IPS-20b (cell line): ENCODE results near the gene CACHD1.

Experiments used
- H3K27ac ChIP-seq: one replicate; pipeline ENCODE4 v1.5.1; 2013; ENCODE audit warnings: low read length
- H3K27me3 ChIP-seq: 2 replicates; pipeline ENCODE4 v1.6.1; 2013; ENCODE audit warnings: mild to moderate bottlenecking, low read length, inconsistent platforms; ENCODE audit not compliant: insufficient read depth
- H3K36me3 ChIP-seq: 2 replicates; pipeline ENCODE4 v1.6.1; 2013; ENCODE audit warnings: low read depth, mild to moderate bottlenecking, inconsistent platforms, low read length, moderate library complexity; ENCODE audit not compliant: insufficient read depth
- H3K4me1 ChIP-seq: 2 replicates; pipeline ENCODE4 v1.6.1; 2013; ENCODE audit warnings: mild to moderate bottlenecking, control low read depth, inconsistent platforms, low read length, moderate library complexity; ENCODE audit not compliant: insufficient read depth
- H3K4me3 ChIP-seq: 2 replicates; pipeline ENCODE4 v1.5.1; 2013; ENCODE audit warnings: mild to moderate bottlenecking, low read length, inconsistent platforms
- H3K9ac ChIP-seq: 2 replicates; pipeline ENCODE4 v1.6.1; 2013; ENCODE audit warnings: low read depth, mild to moderate bottlenecking, inconsistent platforms, low read length, moderate library complexity
- H3K9me3 ChIP-seq: 2 replicates; pipeline ENCODE4 v1.6.1; 2013; ENCODE audit warnings: mild to moderate bottlenecking, low read depth, low read length, inconsistent platforms; ENCODE audit not compliant: insufficient read depth

Gene CACHD1

GRCh38 chr1:64651841-64652240 is 181.9 kb downstream of the CACHD1 start:
- no peaks in the 10 kb centered on the region for H3K4me1 ChIP-seq
- no peaks in the 10 kb centered on the region for H3K27me3 ChIP-seq
- no peak overlapping the region for H3K27ac ChIP-seq
- H3K9ac ChIP-seq: no peak overlapping the region
- H3K9me3 ChIP-seq: no peaks in the 10 kb centered on the region
- H3K4me3 ChIP-seq: no peak overlapping the region
- peaks cover 96% of the 10 kb centered on the region for H3K36me3 ChIP-seq

GRCh38 chr1:64653466-64653865 is 183.5 kb downstream of the CACHD1 start:
- H3K4me1 ChIP-seq: no peaks in the 10 kb centered on the region
- no peak overlapping the region for H3K4me3 ChIP-seq
- H3K27me3 ChIP-seq: no peaks in the 10 kb centered on the region
- no peak overlapping the region for H3K9ac ChIP-seq
- H3K36me3 ChIP-seq: peaks cover 96% of the 10 kb centered on the region
- H3K9me3 ChIP-seq: no peaks in the 10 kb centered on the region
- no peak overlapping the region for H3K27ac ChIP-seq

DNA sequence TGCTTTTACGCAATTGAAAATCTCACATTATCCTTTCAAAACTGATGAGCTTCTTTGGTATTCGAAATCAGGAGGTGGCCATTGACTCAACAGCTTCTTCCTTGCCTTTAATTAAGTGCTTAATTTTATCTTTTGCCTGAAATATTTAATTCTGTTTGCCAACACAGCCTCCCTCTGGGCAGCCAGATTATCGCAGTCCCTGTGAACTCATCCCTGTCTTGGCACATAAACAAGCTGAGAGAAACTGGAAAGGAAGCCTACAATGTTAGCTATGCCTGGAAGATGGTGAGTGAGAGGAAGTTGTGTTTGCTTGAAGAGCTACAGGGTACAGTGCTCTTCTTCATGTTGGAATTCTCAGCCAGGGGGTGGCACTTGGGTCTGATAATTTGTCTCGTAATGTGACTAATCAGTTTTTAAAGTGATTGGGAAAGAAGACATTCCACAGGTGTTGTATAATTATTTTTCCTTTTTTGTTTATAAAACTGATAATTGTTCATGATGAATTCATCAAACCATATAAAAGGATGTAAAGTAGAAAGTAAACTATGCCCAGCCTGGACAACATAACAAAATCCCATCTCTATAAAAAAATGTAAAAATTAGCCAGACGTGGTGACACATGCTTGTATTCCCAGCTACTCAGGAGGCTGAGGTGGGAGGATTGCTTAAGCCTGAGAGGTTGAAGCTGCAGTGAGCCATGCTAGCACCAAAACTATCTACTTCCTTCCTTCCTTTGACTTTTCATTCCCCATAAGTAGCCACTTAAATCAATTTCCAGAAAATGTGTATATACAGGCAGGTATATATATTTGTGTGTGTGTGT is 184.8 kb downstream of the CACHD1 start:
- Histone ChIP-seq H3K27ac (no peak overlapping the region), H3K9me3 (no peaks in the 10 kb centered on the region), H3K4me3 (no peak overlapping the region), H3K4me1 (no peaks in the 10 kb centered on the region), H3K27me3 (no peaks in the 10 kb centered on the region), H3K9ac (no peak overlapping the region), H3K36me3 (peaks cover 96% of the 10 kb centered on the region)

DNA sequence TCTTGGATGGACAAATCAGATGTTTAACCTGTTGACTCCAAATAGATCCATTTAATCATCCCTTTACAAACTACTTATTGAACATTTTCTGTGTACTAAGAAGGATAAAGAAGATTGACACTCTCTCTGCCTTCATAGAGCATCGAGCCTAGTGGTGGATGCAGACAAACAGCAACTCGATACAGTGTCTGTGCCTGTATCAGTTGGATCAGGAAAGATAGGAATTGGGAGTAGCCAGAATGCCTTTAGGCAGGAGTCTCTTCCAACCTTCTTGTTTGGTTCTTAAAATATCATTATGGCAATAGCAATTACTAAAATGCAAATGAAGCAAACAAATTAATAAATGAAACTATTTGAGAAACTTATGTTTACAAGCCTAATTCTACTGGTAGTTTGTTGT is 185.9 kb downstream of the CACHD1 start:
- H3K27ac ChIP-seq: no peak overlapping the region
- H3K4me1 ChIP-seq: no peaks in the 10 kb centered on the region
- H3K9me3 ChIP-seq: no peaks in the 10 kb centered on the region
- H3K36me3 ChIP-seq: peaks cover 98% of the 10 kb centered on the region
- H3K4me3 ChIP-seq: no peak overlapping the region
- no peaks in the 10 kb centered on the region for H3K27me3 ChIP-seq
- H3K9ac ChIP-seq: no peak overlapping the region

DNA sequence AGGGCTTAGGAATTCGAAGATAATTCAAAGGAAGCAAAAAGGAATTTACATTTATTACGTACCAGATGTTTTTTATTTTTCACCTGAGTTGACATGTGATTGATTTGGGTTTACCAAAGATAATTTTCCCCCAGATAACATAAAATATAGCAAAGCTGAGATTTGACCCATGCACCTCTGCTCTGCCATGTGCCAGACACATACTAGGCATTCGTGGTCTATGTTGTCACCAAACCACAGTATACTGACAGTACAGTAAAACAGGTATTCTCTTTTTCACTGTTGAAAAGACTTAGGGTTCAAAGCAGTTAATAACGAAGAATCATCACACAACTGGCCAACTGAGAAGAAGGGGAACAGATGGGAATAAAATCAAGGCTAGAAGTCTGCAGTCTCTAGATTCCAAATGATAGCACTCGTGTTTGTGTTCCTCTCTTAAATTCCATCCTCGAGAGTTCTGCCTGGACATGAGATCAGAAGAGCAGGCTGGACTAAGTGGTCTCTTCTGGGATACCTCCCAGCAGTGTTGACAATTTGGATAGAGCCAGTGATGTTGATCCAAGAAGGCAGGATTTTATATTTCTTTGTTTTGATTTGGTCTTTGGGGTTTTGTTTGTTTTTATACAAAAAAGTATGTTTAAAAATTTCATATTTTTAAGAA is 189.7 kb downstream of the CACHD1 start:
- no peak overlapping the region for H3K4me3 ChIP-seq
- peaks cover 98% of the 10 kb centered on the region for H3K36me3 ChIP-seq
- no peak overlapping the region for H3K27ac ChIP-seq
- no peaks in the 10 kb centered on the region for H3K4me1 ChIP-seq
- H3K9me3 ChIP-seq: no peaks in the 10 kb centered on the region
- H3K9ac ChIP-seq: no peak overlapping the region
- H3K27me3 ChIP-seq: no peaks in the 10 kb centered on the region

GRCh38 chr1:64663668-64664067 is 193.7 kb downstream of the CACHD1 start:
- Histone ChIP-seq H3K27ac (no peak overlapping the region), H3K9me3 (no peaks in the 10 kb centered on the region), H3K9ac (no peak overlapping the region; the same call in 1 of the 2 replicates), H3K27me3 (no peaks in the 10 kb centered on the region), H3K4me1 (no peaks in the 10 kb centered on the region), H3K4me3 (no peak overlapping the region), H3K36me3 (peaks cover 94% of the 10 kb centered on the region)

- Histone ChIP-seq H3K9me3 (no peaks in the 10 kb centered on the region), H3K27ac (no peak overlapping the region), H3K4me1 (no peaks in the 10 kb centered on the region), H3K27me3 (no peaks in the 10 kb centered on the region), H3K36me3 (peaks cover 93% of the 10 kb centered on the region), H3K4me3 (no peak overlapping the region), H3K9ac (no peak overlapping the region; the same call in 1 of the 2 replicates)
Measured at GRCh38 chr1:64664299-64664698, 194.4 kb downstream of the CACHD1 start.

GRCh38 chr1:64669098-64669675 is 199.3 kb downstream of the CACHD1 start:
- Histone ChIP-seq H3K36me3 (peaks cover 94% of the 10 kb centered on the region), H3K27me3 (no peaks in the 10 kb centered on the region), H3K4me1 (no peaks in the 10 kb centered on the region), H3K27ac (no peak overlapping the region), H3K4me3 (no peak overlapping the region), H3K9ac (no peak overlapping the region), H3K9me3 (no peaks in the 10 kb centered on the region)

- Histone ChIP-seq H3K9ac (no peak overlapping the region), H3K27ac (no peak overlapping the region), H3K36me3 (peaks cover 95% of the 10 kb centered on the region)
Measured at GRCh38 chr1:64675718-64676345, 205.9 kb downstream of the CACHD1 start.

DNA sequence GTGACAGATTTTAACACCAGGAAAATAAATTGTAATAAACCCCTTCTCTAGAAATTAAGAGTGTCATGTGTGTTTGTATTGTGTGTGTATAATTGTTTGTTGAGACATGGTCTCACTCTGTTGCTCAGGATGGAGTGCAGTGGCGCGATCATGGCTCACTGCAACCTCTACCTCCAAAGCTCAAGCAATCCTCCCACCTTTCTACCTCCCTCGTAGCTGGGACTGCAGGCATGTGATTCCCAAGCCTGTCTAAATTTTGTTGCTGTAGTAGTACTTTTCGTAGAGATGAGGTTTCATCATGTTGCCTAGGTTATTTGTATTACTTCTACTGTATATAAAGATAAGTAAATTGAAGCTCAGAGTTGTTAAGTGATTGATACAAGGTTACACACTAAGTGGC is 206.5 kb downstream of the CACHD1 start:
- Histone ChIP-seq H3K4me3 (no peak overlapping the region), H3K4me1 (no peaks in the 10 kb centered on the region), H3K27me3 (no peaks in the 10 kb centered on the region), H3K36me3 (peaks cover 95% of the 10 kb centered on the region), H3K9me3 (no peaks in the 10 kb centered on the region), H3K9ac (no peak overlapping the region), H3K27ac (no peak overlapping the region)

More at GRCh38 chr1:64675718-64676345, 205.9 kb downstream of the CACHD1 start:
- Histone ChIP-seq H3K4me1 (no peaks in the 10 kb centered on the region), H3K27me3 (no peaks in the 10 kb centered on the region), H3K4me3 (no peak overlapping the region), H3K9me3 (no peaks in the 10 kb centered on the region)

DNA sequence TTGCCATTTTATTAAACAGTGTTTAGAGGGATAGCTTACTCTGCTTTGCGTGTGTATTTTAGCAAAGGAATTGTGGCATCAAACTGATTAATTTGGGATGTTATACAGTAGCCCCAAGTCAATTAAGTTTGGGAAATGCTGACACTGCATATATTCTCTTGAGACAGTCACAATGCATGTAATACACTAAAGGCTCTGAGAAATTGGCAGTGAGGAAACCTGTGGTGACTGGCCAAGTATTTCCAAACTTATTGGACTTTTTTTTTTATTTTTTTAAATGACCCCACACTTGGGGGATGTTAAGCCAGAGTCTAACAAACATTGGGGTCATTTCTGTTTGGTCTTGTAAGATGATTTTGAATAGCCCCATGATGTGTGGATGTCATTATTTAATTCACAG is 207.6 kb downstream of the CACHD1 start:
- no peak overlapping the region for H3K27ac ChIP-seq

More for the DNA sequence above, 207.6 kb downstream of the CACHD1 start:
- Histone ChIP-seq H3K9ac (no peak overlapping the region), H3K4me1 (no peaks in the 10 kb centered on the region), H3K36me3 (peaks cover 95% of the 10 kb centered on the region), H3K4me3 (no peak overlapping the region), H3K27me3 (no peaks in the 10 kb centered on the region), H3K9me3 (no peaks in the 10 kb centered on the region)
